H9 (cell line): ENCODE results near the gene CCDC34. TPM values are rescaled to one million over a fixed set of nuclear protein-coding genes. Genes with fewer than 3 reads are reported as not detected.

Experiments used
- DNase-seq: peaks from one replicate; pipeline ENCODE4 v3.0.0-alpha.2; 2017
- H2AFZ ChIP-seq: one replicate; pipeline ENCODE4 v1.6.1; 2013; ENCODE audit warnings: mild to moderate bottlenecking, low read length, control low read depth, moderate library complexity
- H2AK5ac ChIP-seq: 2 replicates; pipeline ENCODE4 v1.6.1; 2013; ENCODE audit warnings: low read length, control low read depth, mixed read lengths; ENCODE audit not compliant: insufficient read length
- H2BK120ac ChIP-seq: one replicate; pipeline ENCODE4 v1.6.1; 2013; ENCODE audit warnings: low read depth, mild to moderate bottlenecking, low read length, control low read depth, inconsistent platforms; ENCODE audit not compliant: poor library complexity, severe bottlenecking
- H2BK12ac ChIP-seq: 2 replicates; pipeline ENCODE4 v1.6.1; 2013; ENCODE audit warnings: low read length, control low read depth, mixed read lengths, low read depth; ENCODE audit not compliant: insufficient read length
- H2BK15ac ChIP-seq: 2 replicates; pipeline ENCODE4 v1.6.1; 2013; ENCODE audit warnings: low read depth, low read length, control low read depth
- H2BK20ac ChIP-seq: one replicate; pipeline ENCODE4 v1.6.1; 2013; ENCODE audit warnings: low read depth, mild to moderate bottlenecking, low read length, control low read depth, inconsistent platforms; ENCODE audit not compliant: poor library complexity, severe bottlenecking
- H2BK5ac ChIP-seq: 2 replicates; pipeline ENCODE4 v1.6.1; 2013; ENCODE audit warnings: low read length, control low read depth, mixed read lengths; ENCODE audit not compliant: insufficient read length
- H3K14ac ChIP-seq: 2 replicates; pipeline ENCODE4 v1.6.1; 2013; ENCODE audit warnings: low read length, control low read depth; ENCODE audit not compliant: insufficient read depth
- H3K18ac ChIP-seq: 2 replicates; pipeline ENCODE4 v1.6.1; 2013; ENCODE audit warnings: low read depth, mild to moderate bottlenecking, mixed read lengths, low read length, control low read depth; ENCODE audit not compliant: insufficient read length
- H3K23ac ChIP-seq: 2 replicates; pipeline ENCODE4 v1.6.1; 2013; ENCODE audit warnings: low read length, control low read depth, mixed read lengths, low read depth; ENCODE audit not compliant: insufficient read length
- H3K23me2 ChIP-seq: 2 replicates; pipeline ENCODE4 v1.6.1; 2013; ENCODE audit warnings: low read depth, mild to moderate bottlenecking, mixed read lengths, low read length, control low read depth; ENCODE audit not compliant: insufficient read length, poor library complexity, severe bottlenecking
- H3K27ac ChIP-seq: 2 replicates; pipeline ENCODE4 v1.5.1; 2013; ENCODE audit warnings: low read length, control low read depth, mixed read lengths, low read depth; ENCODE audit not compliant: insufficient read length
- H3K27me3 ChIP-seq: 2 replicates; pipeline ENCODE4 v1.6.1; 2013; ENCODE audit warnings: low read length, control low read depth, inconsistent platforms; ENCODE audit not compliant: insufficient read depth
- H3K4ac ChIP-seq: 2 replicates; pipeline ENCODE4 v1.6.1; 2013; ENCODE audit warnings: low read depth, mild to moderate bottlenecking, control low read depth, inconsistent platforms, low read length, moderate library complexity
- H3K4me1 ChIP-seq: 2 replicates; pipeline ENCODE4 v1.6.1; 2013; ENCODE audit warnings: low read length, control low read depth, inconsistent platforms; ENCODE audit not compliant: insufficient read depth
- H3K4me2 ChIP-seq: 2 replicates; pipeline ENCODE4 v1.6.1; 2013; ENCODE audit warnings: low read length, control low read depth, mixed read lengths; ENCODE audit not compliant: insufficient read length, insufficient read depth
- H3K56ac ChIP-seq: 2 replicates; pipeline ENCODE4 v1.6.1; 2013; ENCODE audit warnings: low read depth, mild to moderate bottlenecking, mixed read lengths, low read length, control low read depth; ENCODE audit not compliant: insufficient read length
- H3K79me1 ChIP-seq: 2 replicates; pipeline ENCODE4 v1.6.1; 2013; ENCODE audit warnings: low read depth, mild to moderate bottlenecking, moderate library complexity, low read length, control low read depth, inconsistent platforms; ENCODE audit not compliant: insufficient read depth, poor library complexity, severe bottlenecking
- H3K79me2 ChIP-seq: 2 replicates; pipeline ENCODE4 v1.6.1; 2013; ENCODE audit warnings: low read length, control low read depth, inconsistent platforms; ENCODE audit not compliant: insufficient read depth
- H3K9ac ChIP-seq: 2 replicates; pipeline ENCODE4 v1.6.1; 2013; ENCODE audit warnings: low read length, control low read depth, mixed read lengths; ENCODE audit not compliant: insufficient read length; ENCODE audit errors: extremely low read depth
- H3K9me3 ChIP-seq: one replicate; pipeline ENCODE4 v1.6.1; 2013; ENCODE audit warnings: low read depth, low read length, inconsistent platforms; ENCODE audit not compliant: control insufficient read depth
- H3T11ph ChIP-seq: one replicate; pipeline ENCODE4 v1.6.1; 2013; ENCODE audit warnings: mild to moderate bottlenecking, low read length, control low read depth, inconsistent platforms
- H4K20me1 ChIP-seq: one replicate; pipeline ENCODE4 v1.6.1; 2013; ENCODE audit not compliant: control insufficient read depth, insufficient read length, insufficient read depth
- H4K5ac ChIP-seq: 2 replicates; pipeline ENCODE4 v1.6.1; 2013; ENCODE audit warnings: low read depth, mild to moderate bottlenecking, mixed read lengths, low read length, control low read depth; ENCODE audit not compliant: insufficient read length
- H4K8ac ChIP-seq: replicated peaks from 2 replicates; pipeline ENCODE4 v1.6.1; 2013; ENCODE audit warnings: low read length, control low read depth, mixed read lengths, low read depth; ENCODE audit not compliant: insufficient read length
- H4K91ac ChIP-seq: 2 replicates; pipeline ENCODE4 v1.6.1; 2013; ENCODE audit warnings: low read depth, mild to moderate bottlenecking, moderate library complexity, mixed read lengths, low read length, control low read depth; ENCODE audit not compliant: insufficient read length
- H3K27ac Mint-ChIP-seq, 3 experiments: 2 replicates in 2 of 3; 3 replicates in 1 of 3; pipeline ENCODE4 v1.8.0; 2020 to 2021; ENCODE audit warnings: mixed read lengths in 3 of 3, mild to moderate bottlenecking in 1 of 3, moderate library complexity in 1 of 3
- H3K27me3 Mint-ChIP-seq: 2 replicates; pipeline ENCODE4 v1.8.0; 2021; ENCODE audit warnings: low read depth, mild to moderate bottlenecking, moderate library complexity, mixed read lengths
- H3K36me3 Mint-ChIP-seq, 3 experiments: 2 replicates in 2 of 3; 3 replicates in 1 of 3; pipeline ENCODE4 v1.8.0; 2020 to 2021; ENCODE audit warnings: low read depth in 3 of 3, mixed read lengths in 3 of 3; ENCODE audit not compliant: insufficient read depth in 1 of 3
- H3K4me1 Mint-ChIP-seq, 2 experiments: 2 replicates each; pipeline ENCODE4 v1.8.0; 2020; ENCODE audit warnings: mixed read lengths in 2 of 2
- H3K4me3 Mint-ChIP-seq, 2 experiments: 2 replicates in 1 of 2; 3 replicates in 1 of 2; pipeline ENCODE4 v1.8.0; 2020 to 2021; ENCODE audit warnings: mild to moderate bottlenecking in 2 of 2, mixed read lengths in 2 of 2, moderate library complexity in 1 of 2
- H3K9me3 Mint-ChIP-seq, 2 experiments: 2 replicates in 1 of 2; 3 replicates in 1 of 2; pipeline ENCODE4 v1.8.0; 2020; ENCODE audit warnings: mild to moderate bottlenecking in 2 of 2, mixed read lengths in 2 of 2, moderate library complexity in 1 of 2
- WGBS: extraction: QIAGEN DNeasy Blood & Tissue Kit; methylation state at CpG from one replicate; pipeline ENCODE4 v1.1.7; 2013; ENCODE audit warnings: missing lambda C conversion rate, low lambda C conversion rate, mixed read lengths; ENCODE audit not compliant: insufficient read length; ENCODE audit errors: extremely low coverage; 5-methylcytosine and 5-hydroxymethylcytosine counted together
- long read RNA-seq: library from polyadenylated mRNA; unstranded; transcript quantifications from one replicate; pipeline ENCODE4 v2.0.0, GENCODE V29; 2020
- total RNA-seq: library from RNA; stranded (reverse); gene quantifications from 2 replicates; pipeline ENCODE4 v1.2.1, GENCODE V29; 2021
- TF ChIP-seq, protein P1 (sequence below): fragments of 200-600 bp; sonication (generic); conservative IDR thresholded peaks from 3 replicates; pipeline ENCODE4 v1.8.0; 2021; ENCODE audit warnings: antibody characterized with exemption, mild to moderate bottlenecking

CCDC34 gene
- total RNA-seq: 24.5 and 25.2 TPM in 2 replicates
- long read RNA-seq, transcript CCDC34-201 (3 exons, 2,109 nt): major isoform, 7 of 7 reads
- long read RNA-seq, partial matches to known transcripts: 0 of 7 reads
- long read RNA-seq, other reads (novel, unspliced or antisense): 0 of 7 reads

DNA sequence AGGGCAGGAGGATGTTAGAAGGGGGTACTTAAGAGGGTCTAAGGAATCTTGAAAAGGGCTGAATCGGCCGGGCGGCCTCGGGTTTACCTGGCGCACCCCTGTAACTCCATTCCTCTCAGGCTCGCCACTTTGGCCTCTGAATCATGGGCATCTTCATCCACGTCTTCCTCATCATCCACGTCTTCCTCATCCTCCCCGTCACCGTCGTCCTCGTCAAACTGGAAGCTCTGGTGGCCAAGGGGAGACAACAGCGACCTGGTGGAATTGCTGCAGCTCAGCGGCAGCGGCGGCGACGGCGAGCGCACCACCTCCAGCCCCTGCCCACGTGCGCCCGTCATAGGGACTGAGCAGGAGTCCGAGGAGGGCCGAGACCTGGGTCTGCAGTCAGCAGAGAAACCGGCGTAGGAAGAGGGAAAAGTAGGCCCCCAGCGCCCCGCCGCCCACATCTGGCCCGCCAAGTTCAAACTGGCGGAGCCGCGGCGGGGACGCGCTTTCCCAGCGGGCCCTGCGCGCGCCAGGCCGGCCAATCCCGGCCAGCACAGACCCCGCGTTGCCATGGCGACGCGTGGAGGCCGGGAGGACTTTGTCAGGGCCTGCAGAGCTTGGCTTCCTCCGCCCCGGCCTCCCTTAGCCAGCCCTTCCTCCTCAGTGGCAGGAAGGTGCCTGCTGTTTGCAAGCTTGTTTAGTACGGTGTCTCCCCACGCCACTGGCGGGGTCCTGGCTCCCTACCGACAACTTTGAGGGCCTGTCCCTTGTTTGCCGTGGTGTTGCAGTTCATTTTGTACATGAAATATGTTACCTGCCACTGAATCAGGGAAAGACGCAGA is at the start of gene CCDC34:
TSS of gene CCDC34 (minus strand) at position 467 of the 827 bp plus-strand sequence. CDS start at position 446, 21 bp downstream.
- Histone ChIP-seq H3K9ac (peak within 1 kb of the TSS; percentile 90), H3K27ac (no peak within 1 kb of the TSS), H3K56ac (no peak within 1 kb of the TSS), H3K79me2 (no peaks in the 10 kb centered on the region), H3K14ac (peak within 1 kb of the TSS; percentile 74), H3K23ac (no peak within 1 kb of the TSS), H3K23me2 (peaks cover 4% of the 10 kb centered on the region), H4K91ac (no peak within 1 kb of the TSS), H3K4me1 (no peaks in the 10 kb centered on the region; the same call in 1 of the 2 replicates), H3K18ac (peak within 1 kb of the TSS; percentile 55), H3K9me3 (no peaks in the 10 kb centered on the region), H4K8ac (no peak within 1 kb of the TSS), H2BK12ac (no peak within 1 kb of the TSS), H3K27me3 (no peaks in the 10 kb centered on the region), H4K20me1 (no peaks in the 10 kb centered on the region), H3K4ac (no peak within 1 kb of the TSS), H2BK15ac (no peak within 1 kb of the TSS), H3K4me2 (peak within 1 kb of the TSS; percentile 78), H4K5ac (no peak within 1 kb of the TSS), H3T11ph (no peak within 1 kb of the TSS), H2BK120ac (no peak within 1 kb of the TSS), H2AFZ (no peak within 1 kb of the TSS), H3K79me1 (no peaks in the 10 kb centered on the region), H2BK5ac (no peak within 1 kb of the TSS), H2BK20ac (no peak within 1 kb of the TSS), H2AK5ac (no peak within 1 kb of the TSS)
- H3K9me3 Mint-ChIP-seq: no peaks in the 10 kb centered on the region
- H3K27me3 Mint-ChIP-seq: no peaks in the 10 kb centered on the region; the same call in 1 of the 2 replicates
- peaks cover 47 to 53% of the 10 kb centered on the region in 2 experiments for H3K4me1 Mint-ChIP-seq
- TF ChIP-seq, protein P1, sequence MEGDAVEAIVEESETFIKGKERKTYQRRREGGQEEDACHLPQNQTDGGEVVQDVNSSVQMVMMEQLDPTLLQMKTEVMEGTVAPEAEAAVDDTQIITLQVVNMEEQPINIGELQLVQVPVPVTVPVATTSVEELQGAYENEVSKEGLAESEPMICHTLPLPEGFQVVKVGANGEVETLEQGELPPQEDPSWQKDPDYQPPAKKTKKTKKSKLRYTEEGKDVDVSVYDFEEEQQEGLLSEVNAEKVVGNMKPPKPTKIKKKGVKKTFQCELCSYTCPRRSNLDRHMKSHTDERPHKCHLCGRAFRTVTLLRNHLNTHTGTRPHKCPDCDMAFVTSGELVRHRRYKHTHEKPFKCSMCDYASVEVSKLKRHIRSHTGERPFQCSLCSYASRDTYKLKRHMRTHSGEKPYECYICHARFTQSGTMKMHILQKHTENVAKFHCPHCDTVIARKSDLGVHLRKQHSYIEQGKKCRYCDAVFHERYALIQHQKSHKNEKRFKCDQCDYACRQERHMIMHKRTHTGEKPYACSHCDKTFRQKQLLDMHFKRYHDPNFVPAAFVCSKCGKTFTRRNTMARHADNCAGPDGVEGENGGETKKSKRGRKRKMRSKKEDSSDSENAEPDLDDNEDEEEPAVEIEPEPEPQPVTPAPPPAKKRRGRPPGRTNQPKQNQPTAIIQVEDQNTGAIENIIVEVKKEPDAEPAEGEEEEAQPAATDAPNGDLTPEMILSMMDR: no peak
- H3K4me3 Mint-ChIP-seq: peak within 1 kb of the TSS; percentile 93 to 98
- peak within 1 kb of the TSS; percentile 97 to 98 (median 98) for H3K27ac Mint-ChIP-seq
- peak; percentile 96 for DNase-seq
- H3K36me3 Mint-ChIP-seq: peaks cover 2 to 12% (median 10%) of the 10 kb centered on the region in 3 experiments; a peak in 6 of 7 replicates
- WGBS: no CpG with 5 or more reads among the region's 57 CpGs
